ENCODE measurements around the gene EPHB4. TPM values are rescaled to one million over a fixed set of nuclear protein-coding genes. Genes with fewer than 3 reads are reported as not detected.

Gene EPHB4
- total RNA-seq, 2 experiments from 2014 or later: 1.5 to 1.9 TPM

DNA sequence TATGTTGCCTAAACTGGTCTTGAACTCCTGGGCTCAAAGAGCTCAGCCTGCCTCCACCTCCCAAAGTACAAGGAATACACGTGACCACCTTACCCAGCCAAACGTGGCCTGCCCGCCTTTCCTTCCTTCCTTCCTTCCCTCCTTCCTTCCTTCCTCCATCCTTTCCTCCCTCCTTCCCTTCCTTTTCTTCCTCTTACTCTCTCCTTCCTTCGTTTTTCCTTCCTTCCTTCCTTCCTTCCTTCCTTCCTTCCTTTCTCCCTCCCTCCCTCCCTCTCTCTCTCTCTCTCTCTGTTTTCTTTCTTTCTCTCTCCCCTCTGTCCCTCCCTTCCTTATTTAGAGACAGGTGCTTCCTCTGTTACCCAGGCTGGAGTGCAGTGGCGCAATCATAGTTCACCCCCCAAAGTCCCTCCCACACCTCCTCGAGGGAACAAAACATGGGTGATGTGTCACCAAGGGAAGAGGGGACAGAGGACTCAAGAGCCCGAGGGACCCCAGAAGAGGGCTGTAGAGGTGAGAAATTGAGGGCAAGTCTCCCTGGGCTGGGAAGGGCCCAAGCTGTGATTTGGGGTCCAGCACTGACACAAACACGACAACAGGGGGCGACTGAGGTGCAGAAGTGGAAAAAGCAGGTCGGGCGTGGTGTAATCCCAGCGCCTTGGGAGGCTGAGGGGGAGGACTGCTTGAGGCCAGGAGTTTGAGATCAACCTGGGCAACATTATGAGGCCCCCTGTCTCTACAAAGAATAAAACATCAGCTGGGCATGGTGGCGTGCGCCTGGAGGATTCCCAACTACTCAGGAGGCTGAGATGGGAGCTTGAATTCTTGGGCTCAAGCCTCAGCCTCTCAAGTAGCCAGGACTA, 28.1 kb downstream of the EPHB4 start:
- no peaks in the 10 kb centered on the region for H3K9me3 Mint-ChIP-seq (ENCODE audit: insufficient read depth)
- CTCF ChIA-PET: interaction anchor here (0.8 to 9.4 kb wide), 18 partner anchors 10 to 213 kb away, joined by 3 to 223 read pairs (median 4); partner anchors contain the start of genes FBXO24, LRCH4, POP7 and SLC12A9
- H3K27me3 Mint-ChIP-seq (ENCODE audit: low read depth): no peaks in the 10 kb centered on the region
- no peaks in the 10 kb centered on the region for H3K36me3 Mint-ChIP-seq (ENCODE audit: low read depth)
- no peak overlapping the region for H3K4me3 Mint-ChIP-seq
- POLR2A ChIA-PET: interaction anchor here (0.6 to 1.0 kb wide), 2 partner anchors 53 to 105 kb away, joined by 3 read pairs; partner anchors contain the start of genes GIGYF1 and SLC12A9
- H3K4me1 Mint-ChIP-seq (ENCODE audit: low read depth): peaks cover 13% of the 10 kb centered on the region
- DNase-seq (peak; percentile 71), ATAC-seq (peak; percentile 71)
- no peak overlapping the region for H3K27ac Mint-ChIP-seq

DNA sequence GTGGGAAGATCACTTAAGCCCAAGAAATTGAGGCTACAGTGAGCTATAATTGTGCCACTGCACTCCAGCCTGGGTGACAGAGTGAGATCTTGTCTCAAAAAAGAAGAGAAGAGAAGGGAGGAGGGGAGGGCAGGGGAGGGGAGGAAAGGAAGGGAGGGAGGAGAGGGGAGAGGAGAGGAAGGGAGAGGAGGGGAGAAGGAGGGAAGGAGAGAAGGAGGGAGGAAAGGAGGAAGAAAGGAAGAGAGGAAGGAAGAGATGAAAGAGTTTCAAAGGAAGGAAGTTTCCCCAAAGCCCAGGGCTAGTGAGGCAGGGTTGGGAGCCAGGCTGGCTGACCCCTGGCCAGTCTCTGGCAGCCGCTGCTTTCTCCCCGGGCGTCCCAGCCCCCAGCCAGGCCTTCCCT, 32.6 kb downstream of the EPHB4 start:
- Mint-ChIP-seq H3K36me3 (ENCODE audit: low read depth) (no peaks in the 10 kb centered on the region), H3K27me3 (ENCODE audit: low read depth) (no peaks in the 10 kb centered on the region), H3K27ac (no peak overlapping the region), H3K9me3 (ENCODE audit: insufficient read depth) (no peaks in the 10 kb centered on the region), H3K4me3 (no peak overlapping the region), H3K4me1 (ENCODE audit: low read depth) (peaks cover 3% of the 10 kb centered on the region)
- no peak for ATAC-seq
- DNase-seq: no peak
- ChIA-PET POLR2A (no interaction called here), CTCF (interaction anchor here (2.1 kb wide), 1 partner anchor 57 kb away, joined by 8 read pairs; the partner anchor contains the start of gene SLC12A9)

DNA sequence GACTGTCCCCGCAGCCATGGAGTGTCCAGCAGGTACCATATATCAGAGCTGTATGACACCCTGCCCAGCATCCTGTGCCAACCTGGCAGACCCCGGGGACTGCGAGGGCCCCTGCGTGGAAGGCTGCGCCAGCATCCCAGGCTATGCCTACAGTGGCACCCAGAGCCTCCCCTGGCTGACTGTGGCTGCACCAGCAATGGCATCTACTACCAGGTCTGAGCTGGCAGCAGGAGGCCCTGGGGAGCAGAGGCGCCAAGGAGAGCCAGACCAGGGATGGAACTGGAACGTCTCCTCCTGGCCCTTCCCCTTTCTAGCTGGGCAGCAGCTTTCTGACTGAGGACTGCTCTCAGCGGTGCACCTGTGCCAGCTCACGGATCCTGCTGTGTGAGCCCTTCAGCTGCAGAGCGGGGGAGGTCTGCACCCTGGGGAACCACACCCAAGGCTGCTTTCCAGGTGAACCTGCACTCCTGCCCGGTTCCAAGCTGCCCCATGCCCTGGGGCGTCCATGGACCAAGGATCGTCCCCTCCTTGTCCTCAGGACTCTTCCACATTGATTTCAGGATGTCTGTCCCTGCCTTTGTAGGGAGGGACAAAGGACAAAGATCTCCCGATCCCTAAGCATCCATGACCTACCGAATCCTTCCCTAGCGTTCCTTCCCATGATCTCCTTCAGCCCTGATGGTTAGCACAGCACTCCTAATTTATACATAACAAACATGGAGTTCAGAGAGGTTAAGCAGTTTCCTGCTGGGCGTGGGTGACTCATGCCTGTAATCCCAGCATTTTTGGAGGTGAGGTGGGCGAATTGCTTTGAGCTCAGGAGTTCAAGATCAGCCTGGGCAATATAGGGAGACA, 33.3 kb downstream of the EPHB4 start:
- H3K4me1 Mint-ChIP-seq (ENCODE audit: low read depth): no peaks in the 10 kb centered on the region
- POLR2A ChIA-PET: no interaction called here
- no peak overlapping the region for H3K27ac Mint-ChIP-seq
- no peaks in the 10 kb centered on the region for H3K27me3 Mint-ChIP-seq (ENCODE audit: low read depth)
- DNase-seq: no peak
- H3K9me3 Mint-ChIP-seq (ENCODE audit: insufficient read depth): no peaks in the 10 kb centered on the region
- no peaks in the 10 kb centered on the region for H3K36me3 Mint-ChIP-seq (ENCODE audit: low read depth)
- H3K4me3 Mint-ChIP-seq: no peak overlapping the region
- no peak for ATAC-seq
- CTCF ChIA-PET: no interaction called here

DNA sequence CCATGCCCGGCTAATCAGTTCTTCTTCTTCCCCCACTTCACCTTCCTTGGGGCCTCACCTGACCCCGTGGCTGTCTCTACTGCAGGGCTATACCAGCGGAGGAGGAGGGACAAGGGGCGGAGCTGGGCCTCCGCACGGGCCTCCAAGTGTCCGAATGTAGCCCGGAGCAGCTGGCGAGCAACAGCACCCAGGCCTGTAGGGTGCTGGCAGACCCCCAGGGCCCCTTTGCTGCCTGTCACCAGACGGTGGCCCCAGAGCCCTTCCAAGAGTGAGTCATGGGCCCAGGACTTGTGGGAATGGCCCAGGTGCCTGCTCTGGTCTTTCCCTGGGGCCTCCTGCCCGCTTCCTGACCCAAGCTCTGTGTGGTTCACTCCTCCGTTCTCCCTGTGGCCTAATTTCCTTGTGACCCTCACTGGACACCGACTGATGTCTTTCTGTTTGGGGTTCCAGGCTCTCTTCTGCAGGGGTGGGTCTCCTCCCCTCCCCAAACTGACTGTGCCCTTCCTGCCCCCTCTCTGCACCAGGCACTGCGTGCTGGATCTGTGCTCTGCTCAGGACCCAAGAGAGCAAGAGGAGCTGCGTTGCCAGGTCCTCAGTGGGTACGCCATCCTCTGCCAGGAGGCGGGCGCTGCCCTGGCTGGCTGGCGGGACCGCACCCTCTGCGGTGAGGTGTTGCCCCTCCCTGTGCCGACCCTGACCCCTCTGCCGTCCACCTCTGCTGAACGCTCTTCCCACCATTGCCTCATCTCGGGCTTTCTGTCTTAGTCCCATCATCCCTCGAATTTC, 35.2 kb downstream of the EPHB4 start:
- Mint-ChIP-seq H3K4me3 (no peak overlapping the region), H3K9me3 (ENCODE audit: insufficient read depth) (no peaks in the 10 kb centered on the region), H3K27ac (no peak overlapping the region), H3K36me3 (ENCODE audit: low read depth) (no peaks in the 10 kb centered on the region), H3K4me1 (ENCODE audit: low read depth) (no peaks in the 10 kb centered on the region), H3K27me3 (ENCODE audit: low read depth) (no peaks in the 10 kb centered on the region)
- CTCF ChIA-PET: no interaction called here
- POLR2A ChIA-PET: no interaction called here
- ATAC-seq (no peak), DNase-seq (no peak)

DNA sequence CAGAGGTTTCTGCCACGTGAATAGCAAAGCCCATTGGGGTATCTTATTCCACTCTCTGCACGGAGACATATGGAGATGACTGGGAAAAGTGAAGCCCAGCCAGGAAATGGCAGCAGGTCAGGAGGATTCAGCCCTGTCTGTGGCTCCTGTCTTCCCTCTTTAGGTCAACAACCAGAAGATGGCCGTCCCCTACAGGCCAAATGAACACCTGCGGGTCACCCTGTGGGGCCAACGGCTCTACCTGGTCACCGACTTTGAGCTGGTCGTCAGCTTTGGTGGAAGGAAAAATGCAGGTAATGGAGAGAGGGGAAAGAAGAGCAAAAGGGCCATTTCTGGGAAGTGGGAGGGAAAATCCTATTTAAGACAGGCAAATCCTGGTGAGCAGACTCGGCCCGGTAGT, 38.3 kb downstream of the EPHB4 start:
- H3K9me3 Mint-ChIP-seq (ENCODE audit: insufficient read depth): no peaks in the 10 kb centered on the region
- POLR2A ChIA-PET: no interaction called here
- ATAC-seq (no peak), DNase-seq (no peak)
- H3K27ac Mint-ChIP-seq: no peak overlapping the region
- H3K4me3 Mint-ChIP-seq: no peak overlapping the region
- H3K4me1 Mint-ChIP-seq (ENCODE audit: low read depth): peaks cover 2% of the 10 kb centered on the region
- no peaks in the 10 kb centered on the region for H3K27me3 Mint-ChIP-seq (ENCODE audit: low read depth)
- CTCF ChIA-PET: interaction anchor here (1.5 kb wide), 1 partner anchor 11 kb away, joined by 3 read pairs; no protein-coding TSS in a partner anchor
- H3K36me3 Mint-ChIP-seq (ENCODE audit: low read depth): no peaks in the 10 kb centered on the region

DNA sequence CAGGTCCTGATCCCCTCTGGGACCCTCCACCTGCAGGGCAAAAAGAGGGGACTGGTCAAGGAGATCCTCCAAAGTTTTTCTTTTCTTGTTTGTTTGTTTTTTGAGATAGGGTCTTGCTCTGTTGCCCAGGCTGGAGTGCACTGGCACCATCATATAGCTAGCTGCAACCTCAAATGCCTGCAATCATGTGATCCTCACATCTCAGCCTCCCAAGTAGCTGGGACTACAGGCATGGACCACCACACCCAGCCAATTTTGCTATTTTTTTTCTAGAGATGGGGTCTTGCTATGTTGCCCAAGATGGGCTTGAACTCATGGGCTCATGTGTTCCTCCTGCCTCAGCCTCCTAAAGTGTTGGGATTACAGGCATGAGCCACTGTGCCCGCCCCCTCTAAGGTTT, 41.0 kb downstream of the EPHB4 start:
- H3K27ac Mint-ChIP-seq: no peak overlapping the region

DNA sequence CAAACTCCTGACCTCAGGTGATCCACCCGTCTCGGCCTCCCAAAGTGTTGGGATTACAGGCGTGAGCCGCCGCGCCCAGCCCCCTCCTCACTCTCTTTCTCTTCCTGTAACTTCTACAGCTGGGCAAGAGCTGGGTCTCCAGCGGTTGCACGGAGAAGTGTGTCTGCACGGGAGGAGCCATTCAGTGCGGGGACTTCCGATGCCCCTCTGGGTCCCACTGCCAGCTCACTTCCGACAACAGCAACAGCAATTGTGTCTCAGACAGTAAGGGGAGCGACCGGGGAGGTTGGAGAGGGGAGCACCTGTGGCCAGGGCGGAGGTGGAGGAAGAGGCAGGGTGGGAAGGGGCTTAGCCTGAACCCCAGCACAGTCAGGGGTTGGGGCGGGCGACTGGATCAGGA, 41.4 kb downstream of the EPHB4 start:
- CTCF ChIA-PET: interaction anchor here (1.2 to 1.4 kb wide), 2 partner anchors 14 to 16 kb away, joined by 3 read pairs; no protein-coding TSS in a partner anchor
- no peaks in the 10 kb centered on the region for H3K36me3 Mint-ChIP-seq (ENCODE audit: low read depth)
- POLR2A ChIA-PET: no interaction called here
- H3K27ac Mint-ChIP-seq: peak overlapping the region; percentile 60
- peak; percentile 23 for DNase-seq
- no peaks in the 10 kb centered on the region for H3K27me3 Mint-ChIP-seq (ENCODE audit: low read depth)
- H3K9me3 Mint-ChIP-seq (ENCODE audit: insufficient read depth): no peaks in the 10 kb centered on the region
- no peak overlapping the region for H3K4me3 Mint-ChIP-seq
- ATAC-seq: no peak
- peaks cover 2% of the 10 kb centered on the region for H3K4me1 Mint-ChIP-seq (ENCODE audit: low read depth)

More for the DNA sequence above, 41.0 kb downstream of the EPHB4 start:
- Mint-ChIP-seq H3K4me3 (no peak overlapping the region), H3K4me1 (ENCODE audit: low read depth) (peaks cover 2% of the 10 kb centered on the region), H3K27me3 (ENCODE audit: low read depth) (no peaks in the 10 kb centered on the region), H3K9me3 (ENCODE audit: insufficient read depth) (no peaks in the 10 kb centered on the region), H3K36me3 (ENCODE audit: low read depth) (no peaks in the 10 kb centered on the region)
- CTCF ChIA-PET: interaction anchor here (1.2 to 1.4 kb wide), 2 partner anchors 14 to 16 kb away, joined by 3 read pairs; no protein-coding TSS in a partner anchor
- DNase-seq (no peak), ATAC-seq (no peak)
- POLR2A ChIA-PET: no interaction called here

DNA sequence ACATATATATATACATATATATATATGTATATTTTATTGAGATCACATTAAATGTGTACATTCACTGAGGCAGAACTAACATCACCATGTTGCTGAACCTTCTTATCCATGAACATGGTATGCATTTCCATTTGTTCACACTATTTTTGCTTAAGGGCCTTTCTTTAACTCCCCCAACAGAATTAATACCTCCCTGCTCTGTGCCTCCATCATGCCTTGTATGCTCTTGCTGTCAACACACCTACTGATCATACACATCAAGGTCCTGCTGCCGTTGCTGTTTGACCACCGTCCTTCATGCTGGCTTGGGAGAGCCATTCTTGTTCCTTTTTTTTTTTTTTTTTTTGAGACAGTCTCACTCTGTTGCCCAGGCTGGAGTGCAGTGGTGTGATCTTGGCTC, 43.5 kb downstream of the EPHB4 start:
- Mint-ChIP-seq H3K36me3 (ENCODE audit: low read depth) (no peaks in the 10 kb centered on the region), H3K4me3 (no peak overlapping the region), H3K27me3 (ENCODE audit: low read depth) (no peaks in the 10 kb centered on the region), H3K27ac (no peak overlapping the region), H3K4me1 (ENCODE audit: low read depth) (peaks cover 2% of the 10 kb centered on the region), H3K9me3 (ENCODE audit: insufficient read depth) (no peaks in the 10 kb centered on the region)
- ChIA-PET CTCF (no interaction called here), POLR2A (no interaction called here)
- no peak for ATAC-seq
- DNase-seq: no peak

DNA sequence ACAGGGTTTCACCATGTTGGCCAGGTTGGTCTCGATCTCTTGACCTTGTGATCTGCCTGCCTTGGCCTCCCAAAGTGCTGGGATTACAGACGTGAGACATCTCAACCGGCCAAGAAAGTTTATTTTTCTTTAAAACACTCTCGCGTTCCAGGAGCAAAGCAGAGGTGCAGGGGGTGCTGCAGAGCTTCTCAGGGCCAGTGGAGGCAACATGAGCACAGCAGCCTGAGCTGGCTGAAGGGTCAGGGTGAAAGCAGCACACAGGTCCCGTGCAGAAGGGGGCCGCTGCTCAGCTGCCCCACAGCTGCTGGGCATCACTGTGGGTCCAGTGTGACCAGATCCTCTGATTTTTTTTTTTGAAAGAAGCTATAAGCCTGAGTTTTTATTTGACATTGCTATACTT, 46.1 kb downstream of the EPHB4 start:
- ATAC-seq (no peak), DNase-seq (no peak)
- Mint-ChIP-seq H3K4me3 (no peak overlapping the region), H3K36me3 (ENCODE audit: low read depth) (no peaks in the 10 kb centered on the region), H3K9me3 (ENCODE audit: insufficient read depth) (no peaks in the 10 kb centered on the region), H3K4me1 (ENCODE audit: low read depth) (peaks cover 2% of the 10 kb centered on the region), H3K27ac (no peak overlapping the region), H3K27me3 (ENCODE audit: low read depth) (no peaks in the 10 kb centered on the region)
- ChIA-PET POLR2A (no interaction called here), CTCF (interaction anchor here (1.1 kb wide), 1 partner anchor 71 kb away, joined by 3 read pairs; the partner anchor contains the start of gene SLC12A9)

DNA sequence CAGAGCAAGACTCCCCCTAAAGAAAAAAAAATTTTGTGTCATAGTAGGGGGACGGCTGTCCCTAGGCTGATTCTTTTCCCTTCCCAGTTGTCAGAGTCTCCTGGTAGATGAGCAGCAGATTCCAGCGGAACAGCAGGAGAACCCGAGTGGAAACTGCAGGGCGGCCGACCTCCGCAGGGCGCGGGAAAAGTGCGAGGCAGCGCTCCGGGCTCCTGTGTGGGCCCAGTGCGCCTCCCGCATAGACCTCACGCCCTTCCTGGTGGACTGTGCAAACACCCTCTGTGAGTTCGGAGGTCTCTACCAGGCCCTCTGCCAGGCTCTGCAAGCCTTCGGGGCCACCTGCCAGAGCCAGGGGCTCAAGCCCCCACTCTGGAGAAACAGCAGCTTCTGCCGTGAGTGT, 48.0 kb downstream of the EPHB4 start:
- H3K27ac Mint-ChIP-seq: no peak overlapping the region
- H3K4me3 Mint-ChIP-seq: no peak overlapping the region
- H3K9me3 Mint-ChIP-seq (ENCODE audit: insufficient read depth): no peaks in the 10 kb centered on the region
- POLR2A ChIA-PET: interaction anchor here (0.8 kb wide), 1 partner anchor 1136 kb away, joined by 3 read pairs; no protein-coding TSS in a partner anchor
- H3K27me3 Mint-ChIP-seq (ENCODE audit: low read depth): no peaks in the 10 kb centered on the region
- H3K4me1 Mint-ChIP-seq (ENCODE audit: low read depth): no peaks in the 10 kb centered on the region
- no peaks in the 10 kb centered on the region for H3K36me3 Mint-ChIP-seq (ENCODE audit: low read depth)
- DNase-seq (no peak), ATAC-seq (no peak)
- CTCF ChIA-PET: no interaction called here

DNA sequence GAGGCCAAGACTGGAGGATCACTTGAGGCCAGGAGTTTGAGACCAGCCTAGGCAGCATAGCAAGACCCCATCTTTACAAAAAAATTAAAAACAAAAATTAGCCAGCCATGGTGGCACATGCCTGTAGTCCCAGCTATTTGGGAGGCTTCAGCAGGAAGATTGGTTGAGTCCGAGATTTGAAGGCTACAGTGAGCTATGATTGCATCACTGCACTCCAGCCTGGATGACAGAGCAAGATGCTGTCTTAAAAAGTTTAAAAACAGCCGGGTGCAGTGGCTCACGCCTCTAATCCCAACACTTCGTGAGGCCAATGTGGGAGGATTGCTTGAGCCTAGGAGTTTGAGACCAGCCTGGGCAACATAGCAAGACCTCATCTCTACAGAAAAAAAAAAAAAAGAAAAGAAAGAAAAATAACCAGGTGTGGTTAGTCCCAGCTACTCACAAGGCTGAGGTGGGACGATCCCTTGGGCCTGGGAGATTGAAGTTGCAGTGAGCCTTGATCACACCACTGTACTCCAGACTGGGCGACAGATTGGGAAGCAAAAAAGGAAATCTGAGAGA, 49.2 kb downstream of the EPHB4 start:
- H3K27ac Mint-ChIP-seq: no peak overlapping the region
- CTCF ChIA-PET: no interaction called here
- DNase-seq (no peak), ATAC-seq (no peak)
- no peaks in the 10 kb centered on the region for H3K4me1 Mint-ChIP-seq (ENCODE audit: low read depth)
- no peaks in the 10 kb centered on the region for H3K36me3 Mint-ChIP-seq (ENCODE audit: low read depth)
- POLR2A ChIA-PET: no interaction called here
- H3K4me3 Mint-ChIP-seq: no peak overlapping the region
- H3K27me3 Mint-ChIP-seq (ENCODE audit: low read depth): no peaks in the 10 kb centered on the region
- no peaks in the 10 kb centered on the region for H3K9me3 Mint-ChIP-seq (ENCODE audit: insufficient read depth)

All from activated CD8-positive, alpha-beta T cell treated with anti-CD3 and anti-CD28 coated beads, Interleukin-2, amount 10 ng/mL, durations not matched to agents 7 days and 5 days (primary cell).